Measurements from ENCODE around the gene SIRPB2. TPM values are rescaled to one million over a fixed set of nuclear protein-coding genes. Genes with fewer than 3 reads are reported as not detected.

The SIRPB2 gene
- total and polyA plus RNA-seq, 2 of the 4 experiments (the other 2 are of a cell fraction) = not detected

DNA sequence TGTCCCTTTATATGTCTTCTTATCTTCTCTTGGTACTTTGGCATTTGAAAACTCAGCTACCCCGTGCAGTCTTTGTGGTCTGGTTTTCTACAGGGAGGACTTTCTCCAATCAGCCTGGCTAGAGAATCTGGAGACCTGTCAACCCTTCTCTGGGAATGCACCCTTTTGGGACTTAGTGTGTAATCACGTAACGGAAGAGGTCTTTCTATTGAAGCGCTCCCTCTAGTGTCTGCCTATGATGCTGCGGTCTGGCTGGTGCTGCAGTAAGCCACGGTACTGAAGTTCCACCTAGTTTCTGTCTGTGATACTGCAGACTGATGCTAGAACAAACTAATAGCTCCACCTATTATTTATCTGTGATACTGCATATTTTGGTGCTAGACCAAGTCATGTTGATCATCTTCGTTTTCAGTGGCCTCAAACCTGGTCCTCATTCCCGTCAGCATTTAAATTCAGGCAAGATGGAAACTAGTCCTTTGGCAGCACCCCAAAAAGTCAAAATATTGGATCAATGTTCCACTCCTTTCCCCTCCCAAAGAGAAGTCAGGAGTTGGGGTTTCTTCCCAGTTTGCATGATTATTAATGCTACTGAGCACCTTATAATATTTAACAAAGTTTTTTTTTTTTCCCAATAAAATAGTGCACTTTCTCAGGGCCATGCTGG is 12.5 kb upstream of the SIRPB2 start:
- intact Hi-C loops (cut with micrococcal nuclease) (loop anchor here (1.0 kb wide), 2 partner anchors 33 to 190 kb away; no protein-coding TSS in a partner anchor), dilution Hi-C loops (cut with HindIII; ENCODE audit: low sequenced_read_pairs, unreplicated experiment) (no loop called here), in situ Hi-C loops (cut with MboI; ENCODE audit: low sequenced_read_pairs) (no loop called here)
- no peak overlapping the region for H2BK120ac ChIP-seq (ENCODE audit: low read depth, low read length)
- H2AFZ ChIP-seq (replicated peaks; ENCODE audit: low read length, poor library complexity) = no peak overlapping the region
- no peak overlapping the region for H3K18ac ChIP-seq (ENCODE audit: low read depth, low read length)
- H2BK5ac ChIP-seq (ENCODE audit: low read depth, low read length, poor library complexity, severe bottlenecking) = no peak overlapping the region
- 3% methylated on average over 6 of the region's 8 CpGs; no CpG with 5 or more reads in 1 of the 2 experiments for WGBS, 2 experiments (ENCODE audit: extremely low coverage in 2 of 2, insufficient read length in 1 of 2)
- H4K20me1 ChIP-seq (ENCODE audit: insufficient read depth, low read length) = no peaks in the 10 kb centered on the region
- CTCF ChIA-PET = interaction anchor here (0.6 to 2.1 kb wide), 22 partner anchors 10 to 1038 kb away, joined by 3 to 11 read pairs (median 3); partner anchors contain the start of gene NSFL1C
- no peak overlapping the region for H3K27ac ChIP-seq (ENCODE audit: insufficient read depth, low read length)
- no peaks in the 10 kb centered on the region for H3K36me3 ChIP-seq (ENCODE audit: control insufficient read depth, insufficient read depth, low read length)
- H3K79me1 ChIP-seq (ENCODE audit: low read depth in 1 of 2, low read length in 2 of 2) = no peaks in the 10 kb centered on the region
- no peak overlapping the region for H2BK20ac ChIP-seq (ENCODE audit: low read depth, low read length)
- H3K23ac ChIP-seq (ENCODE audit: low read depth, low read length) = no peak overlapping the region
- no peak overlapping the region for H2BK15ac ChIP-seq (ENCODE audit: low read depth, low read length)
- no peak overlapping the region for H2AK9ac ChIP-seq (replicated peaks; ENCODE audit: low read depth, low read length, poor library complexity)
- no peaks in the 10 kb centered on the region for H3K9me1 ChIP-seq (ENCODE audit: insufficient read depth, low read length)
- no peak overlapping the region for H3K56ac ChIP-seq (ENCODE audit: extremely low read depth, insufficient read depth, low read length)
- no peak overlapping the region for H3K4ac ChIP-seq (ENCODE audit: low read depth, low read length)
- H3K4me2 ChIP-seq (ENCODE audit: low read depth, low read length) = no peak overlapping the region
- peak; percentile 92 for DNase-seq
- no peak overlapping the region for H4K5ac ChIP-seq (ENCODE audit: low read depth, low read length)
- peak; percentile 100 for ATAC-seq (ENCODE audit: low read depth)
- no TSS peak for BruUV-seq (replicated peaks)
- H3K27me3 ChIP-seq (ENCODE audit: control insufficient read depth, insufficient read depth, low read length) = peaks cover 10% of the 10 kb centered on the region
- H3K4me1 ChIP-seq (ENCODE audit: control insufficient read depth, insufficient read depth, low read length) = no peaks in the 10 kb centered on the region
- no peak overlapping the region for H3K4me3 ChIP-seq (ENCODE audit: insufficient read depth, low read depth, low read length)
- H3K14ac ChIP-seq (replicated peaks; ENCODE audit: low read depth, low read length) = no peak overlapping the region
- H3K9ac ChIP-seq (ENCODE audit: low read depth, low read length) = no peak overlapping the region
- no peak overlapping the region for H4K91ac ChIP-seq (ENCODE audit: insufficient read depth, low read depth, low read length)
- POLR2A ChIA-PET (ENCODE audit: unreplicated experiment) = no interaction called here
- no peak overlapping the region for H2AK5ac ChIP-seq (ENCODE audit: low read depth, low read length)
- H3K9me3 ChIP-seq (ENCODE audit: control insufficient read depth, insufficient read depth, low read length) = no peaks in the 10 kb centered on the region
- TF ChIP-seq, protein P1, sequence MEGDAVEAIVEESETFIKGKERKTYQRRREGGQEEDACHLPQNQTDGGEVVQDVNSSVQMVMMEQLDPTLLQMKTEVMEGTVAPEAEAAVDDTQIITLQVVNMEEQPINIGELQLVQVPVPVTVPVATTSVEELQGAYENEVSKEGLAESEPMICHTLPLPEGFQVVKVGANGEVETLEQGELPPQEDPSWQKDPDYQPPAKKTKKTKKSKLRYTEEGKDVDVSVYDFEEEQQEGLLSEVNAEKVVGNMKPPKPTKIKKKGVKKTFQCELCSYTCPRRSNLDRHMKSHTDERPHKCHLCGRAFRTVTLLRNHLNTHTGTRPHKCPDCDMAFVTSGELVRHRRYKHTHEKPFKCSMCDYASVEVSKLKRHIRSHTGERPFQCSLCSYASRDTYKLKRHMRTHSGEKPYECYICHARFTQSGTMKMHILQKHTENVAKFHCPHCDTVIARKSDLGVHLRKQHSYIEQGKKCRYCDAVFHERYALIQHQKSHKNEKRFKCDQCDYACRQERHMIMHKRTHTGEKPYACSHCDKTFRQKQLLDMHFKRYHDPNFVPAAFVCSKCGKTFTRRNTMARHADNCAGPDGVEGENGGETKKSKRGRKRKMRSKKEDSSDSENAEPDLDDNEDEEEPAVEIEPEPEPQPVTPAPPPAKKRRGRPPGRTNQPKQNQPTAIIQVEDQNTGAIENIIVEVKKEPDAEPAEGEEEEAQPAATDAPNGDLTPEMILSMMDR (conservative IDR thresholded peaks at IDR 0.05; ENCODE audit: low read depth, low read length) = peak; percentile 100
- TF ChIP-seq MAFK (IDR thresholded peaks at IDR 0.05; ENCODE audit: low read depth, low read length) (0 out of 2 replicates have a peak, but pooled peaks have one; percentile 25), POLR2A (IDR thresholded peaks at IDR 0.05; ENCODE audit: low read depth, low read length) (0 out of 2 replicates have a peak, but pooled peaks have one; percentile 27), MAZ (IDR thresholded peaks at IDR 0.05; ENCODE audit: borderline replicate concordance, low read depth, low read length) (no peak), SMC3 (IDR thresholded peaks at IDR 0.05; ENCODE audit: low read depth, low read length) (peak; percentile 93), CHD1 (IDR thresholded peaks at IDR 0.05; ENCODE audit: low read depth, low read length) (no peak), RAD21 (IDR thresholded peaks at IDR 0.05; ENCODE audit: low read length) (peak; percentile 98)
- TF ChIP-seq, protein P2, sequence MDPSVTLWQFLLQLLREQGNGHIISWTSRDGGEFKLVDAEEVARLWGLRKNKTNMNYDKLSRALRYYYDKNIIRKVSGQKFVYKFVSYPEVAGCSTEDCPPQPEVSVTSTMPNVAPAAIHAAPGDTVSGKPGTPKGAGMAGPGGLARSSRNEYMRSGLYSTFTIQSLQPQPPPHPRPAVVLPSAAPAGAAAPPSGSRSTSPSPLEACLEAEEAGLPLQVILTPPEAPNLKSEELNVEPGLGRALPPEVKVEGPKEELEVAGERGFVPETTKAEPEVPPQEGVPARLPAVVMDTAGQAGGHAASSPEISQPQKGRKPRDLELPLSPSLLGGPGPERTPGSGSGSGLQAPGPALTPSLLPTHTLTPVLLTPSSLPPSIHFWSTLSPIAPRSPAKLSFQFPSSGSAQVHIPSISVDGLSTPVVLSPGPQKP (IDR thresholded peaks at IDR 0.05; ENCODE audit: borderline replicate concordance, low read depth, low read length) = no peak
- no peak overlapping the region for H4K8ac ChIP-seq (ENCODE audit: low read depth in 2 of 2, low read length in 2 of 2)
